Vagina (tissue), 2 donors: Measurements from ENCODE around the gene CLPTM1L.

Experiments
- POLR2A ChIP-seq, 2 donors: fragments of 450-650 bp; IDR thresholded peaks; one replicate each; pipeline ENCODE4 v1.6.1; 2017; ENCODE audit warnings: antibody characterized with exemption in 2 of 2, mild to moderate bottlenecking in 2 of 2, moderate library complexity in 2 of 2
- POLR2AphosphoS5 ChIP-seq, 2 donors: sonication (generic); formaldehyde crosslinking; IDR thresholded peaks; one replicate each; pipeline ENCODE4 v1.9.0; 2017; ENCODE audit warnings: antibody characterized with exemption in 2 of 2, mild to moderate bottlenecking in 2 of 2, low read depth in 1 of 2; ENCODE audit not compliant: insufficient read depth in 1 of 2
- TF ChIP-seq, protein P1 (sequence below), 3 experiments: fragments of 450-650 bp in 2 of 3; fragments of 200-600 bp in 1 of 3; sonication (generic) in 1 of 3; IDR thresholded peaks; one replicate each; pipeline ENCODE4 v1.5.1; 2017 to 2019; ENCODE audit warnings: antibody characterized with exemption in 3 of 3, mild to moderate bottlenecking in 2 of 3, moderate library complexity in 2 of 3

DNA sequence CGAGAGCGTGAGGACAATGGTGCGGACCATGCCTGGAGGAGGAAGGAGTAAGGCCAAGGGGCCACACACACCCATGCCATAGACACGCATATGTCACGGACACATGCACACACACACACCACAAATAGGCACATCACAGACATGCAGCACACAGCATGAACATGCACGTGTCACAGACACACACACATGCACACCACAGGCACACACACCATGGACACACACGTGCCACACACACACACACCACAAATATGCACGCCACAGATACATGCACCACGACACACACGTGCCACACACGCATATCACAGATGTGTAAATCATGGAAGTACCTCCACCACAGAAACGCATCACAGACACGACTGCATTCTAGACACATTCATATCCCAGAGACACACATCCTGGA is 66.7 kb downstream of the CLPTM1L start:
- TF ChIP-seq, protein P1, sequence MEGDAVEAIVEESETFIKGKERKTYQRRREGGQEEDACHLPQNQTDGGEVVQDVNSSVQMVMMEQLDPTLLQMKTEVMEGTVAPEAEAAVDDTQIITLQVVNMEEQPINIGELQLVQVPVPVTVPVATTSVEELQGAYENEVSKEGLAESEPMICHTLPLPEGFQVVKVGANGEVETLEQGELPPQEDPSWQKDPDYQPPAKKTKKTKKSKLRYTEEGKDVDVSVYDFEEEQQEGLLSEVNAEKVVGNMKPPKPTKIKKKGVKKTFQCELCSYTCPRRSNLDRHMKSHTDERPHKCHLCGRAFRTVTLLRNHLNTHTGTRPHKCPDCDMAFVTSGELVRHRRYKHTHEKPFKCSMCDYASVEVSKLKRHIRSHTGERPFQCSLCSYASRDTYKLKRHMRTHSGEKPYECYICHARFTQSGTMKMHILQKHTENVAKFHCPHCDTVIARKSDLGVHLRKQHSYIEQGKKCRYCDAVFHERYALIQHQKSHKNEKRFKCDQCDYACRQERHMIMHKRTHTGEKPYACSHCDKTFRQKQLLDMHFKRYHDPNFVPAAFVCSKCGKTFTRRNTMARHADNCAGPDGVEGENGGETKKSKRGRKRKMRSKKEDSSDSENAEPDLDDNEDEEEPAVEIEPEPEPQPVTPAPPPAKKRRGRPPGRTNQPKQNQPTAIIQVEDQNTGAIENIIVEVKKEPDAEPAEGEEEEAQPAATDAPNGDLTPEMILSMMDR (IDR thresholded peaks at IDR 0.05): no peak
- TF ChIP-seq POLR2AphosphoS5 (IDR thresholded peaks at IDR 0.05; ENCODE audit: insufficient read depth in 1 of 2, low read depth in 1 of 2) (no peak), POLR2A (IDR thresholded peaks at IDR 0.05) (no peak)
